Mucosa of descending colon (tissue), 3 donors: Measurements from ENCODE around the gene PTPRD. TPM values are rescaled to one million over a fixed set of nuclear protein-coding genes. Genes with fewer than 3 reads are reported as not detected.

Experiments
- ATAC-seq: fragments of 200-7000 bp; cut with Tn5 transposase; one replicate; pipeline ENCODE4 v1.9.1; 2020; ENCODE audit warnings: mild to moderate bottlenecking, moderate library complexity
- DNase-seq, 3 donors: peaks; one replicate each; pipeline ENCODE4 v3.0.0-alpha.2; 2020
- H3K36me3 ChIP-seq: fragments of 200-600 bp; one replicate; pipeline ENCODE4 v1.8.0; 2021; ENCODE audit warnings: low read depth, mild to moderate bottlenecking
- H3K4me1 ChIP-seq: fragments of 200-600 bp; one replicate; pipeline ENCODE4 v1.8.0; 2021; ENCODE audit warnings: low read depth, mild to moderate bottlenecking
- H3K4me3 ChIP-seq: fragments of 200-600 bp; one replicate; pipeline ENCODE4 v1.8.0; 2021; ENCODE audit warnings: mild to moderate bottlenecking
- H3K9me3 ChIP-seq: fragments of 200-600 bp; one replicate; pipeline ENCODE4 v1.8.0; 2021; ENCODE audit warnings: mild to moderate bottlenecking
- CTCF ChIP-seq: fragments of 200-600 bp; IDR thresholded peaks from one replicate; pipeline ENCODE4 v1.8.0; 2022; ENCODE audit warnings: antibody characterized with exemption, mild to moderate bottlenecking
- intact Hi-C, 2 donors: fragments of 100-400 bp; cut with DNase I in 1 of 2; cut with micrococcal nuclease in 1 of 2; formaldehyde crosslinking; loops; one replicate each; pipeline versions ENCODE4 v1.11.0 to v1.11.1; 2022; cut with DNase I, micrococcal nuclease
- total RNA-seq, 3 donors: library from RNA; stranded (reverse); fragmentation: NEBNext Ultra II Directional in 2 of 3; extraction: Animal tissue kit (Norgen Biotek cat#: 25700) in 2 of 3; gene quantifications; one replicate each; pipeline versions ENCODE4 v1.2.1 to v1.2.4, GENCODE V29; 2021 to 2023
- donor health status: DM: no; HTN: no; CAD: no; lungs with moderate emphysema.
- donor health status: DM: no; HTN: no; CAD: no.
- donor health status: DM: no; HTN: yes; CAD: no.

PTPRD gene
- total RNA-seq, 3 donors from 2014 or later = 52.7 to 128 (median 113) TPM

GRCh38 chr9:8659108-8659507, 1953.7 kb downstream of the PTPRD start:
- Histone ChIP-seq H3K4me3 (no peak overlapping the region), H3K4me1 (no peaks in the 10 kb centered on the region), H3K9me3 (no peaks in the 10 kb centered on the region), H3K36me3 (no peaks in the 10 kb centered on the region)
- DNase-seq = no peak
- no peak for TF ChIP-seq CTCF
- intact Hi-C loops = no loop called here
- no peak for ATAC-seq

- no peak for ATAC-seq
- intact Hi-C loops = no loop called here
- DNase-seq = no peak
- Histone ChIP-seq H3K9me3 (no peaks in the 10 kb centered on the region), H3K4me3 (no peak overlapping the region), H3K36me3 (no peaks in the 10 kb centered on the region), H3K4me1 (no peaks in the 10 kb centered on the region)
- no peak for TF ChIP-seq CTCF
These were observed 1957.7 kb downstream of the PTPRD start for GRCh38 chr9:8655071-8655470.

GRCh38 chr9:8653855-8654254, 1958.9 kb downstream of the PTPRD start:
- Histone ChIP-seq H3K9me3 (no peaks in the 10 kb centered on the region), H3K4me3 (no peak overlapping the region), H3K4me1 (no peaks in the 10 kb centered on the region), H3K36me3 (no peaks in the 10 kb centered on the region)
- ATAC-seq (no peak), DNase-seq (no peak)
- intact Hi-C loops = no loop called here
- no peak for TF ChIP-seq CTCF

GRCh38 chr9:8653111-8653510, 1959.7 kb downstream of the PTPRD start:
- no peaks in the 10 kb centered on the region for H3K4me1 ChIP-seq
- no peaks in the 10 kb centered on the region for H3K36me3 ChIP-seq
- intact Hi-C loops = no loop called here
- H3K9me3 ChIP-seq = no peaks in the 10 kb centered on the region
- no peak for TF ChIP-seq CTCF
- no peak for DNase-seq
- ATAC-seq = no peak
- no peak overlapping the region for H3K4me3 ChIP-seq

GRCh38 chr9:8652255-8652654, 1960.5 kb downstream of the PTPRD start:
- TF ChIP-seq CTCF = no peak
- Histone ChIP-seq H3K36me3 (no peaks in the 10 kb centered on the region), H3K4me1 (no peaks in the 10 kb centered on the region), H3K4me3 (no peak overlapping the region), H3K9me3 (no peaks in the 10 kb centered on the region)
- intact Hi-C loops = no loop called here
- DNase-seq (no peak), ATAC-seq (no peak)

- no peak for TF ChIP-seq CTCF
- intact Hi-C loops = no loop called here
- no peaks in the 10 kb centered on the region for H3K4me1 ChIP-seq
- no peak overlapping the region for H3K4me3 ChIP-seq
- DNase-seq (no peak), ATAC-seq (no peak)
- no peaks in the 10 kb centered on the region for H3K9me3 ChIP-seq
- H3K36me3 ChIP-seq = no peaks in the 10 kb centered on the region
These were observed 1961.0 kb downstream of the PTPRD start for GRCh38 chr9:8651846-8652215.
